A172 (cell line): ENCODE data around the gene STK17A. TPM values are rescaled to one million over a fixed set of nuclear protein-coding genes. Genes with fewer than 3 reads are reported as not detected.
A peak's percentile ranks its signal among the peaks of the same experiment; 100 is the strongest.

ENCODE experiments used
- DNase-seq: peaks from one replicate; pipeline ENCODE4 v3.0.0-alpha.2; 2015; ENCODE audit warnings: low spot score
- total RNA-seq: library from RNA; depleted of rRNA; stranded (reverse); fragments of >200 nt; shearing (Covaris generic); gene quantifications from 2 replicates; pipeline ENCODE4 v1.2.3, GENCODE V29; 2014; rRNA removed

The STK17A gene
- total RNA-seq, 1 experiment from 2014 or later: 97.8 TPM

- DNase-seq: peak; percentile 79
These were observed 76.0 kb downstream of the STK17A start for GRCh38 chr7:43658718-43659548.

- DNase-seq: no peak
These were observed 76.6 kb downstream of the STK17A start for GRCh38 chr7:43659549-43659896.

DNA sequence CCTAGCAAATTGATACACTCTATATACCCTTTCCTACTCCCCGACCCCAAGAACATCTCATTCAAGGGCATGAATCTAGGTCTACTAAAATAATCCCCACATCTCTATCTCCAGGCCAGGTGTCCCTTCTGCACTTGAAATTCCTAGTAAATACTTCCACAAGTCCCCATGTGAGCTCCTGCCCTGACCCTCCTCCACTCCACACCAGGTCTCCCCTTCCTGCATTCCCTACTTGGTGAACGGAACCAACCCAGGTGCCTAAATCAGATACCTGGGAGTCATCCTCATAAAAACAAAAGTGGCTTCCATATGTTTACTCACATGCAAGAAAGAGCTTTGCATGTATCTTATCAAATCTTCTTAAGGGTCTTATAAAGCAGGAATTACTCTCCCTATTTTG is 77.2 kb downstream of the STK17A start:
- DNase-seq: no peak

DNA sequence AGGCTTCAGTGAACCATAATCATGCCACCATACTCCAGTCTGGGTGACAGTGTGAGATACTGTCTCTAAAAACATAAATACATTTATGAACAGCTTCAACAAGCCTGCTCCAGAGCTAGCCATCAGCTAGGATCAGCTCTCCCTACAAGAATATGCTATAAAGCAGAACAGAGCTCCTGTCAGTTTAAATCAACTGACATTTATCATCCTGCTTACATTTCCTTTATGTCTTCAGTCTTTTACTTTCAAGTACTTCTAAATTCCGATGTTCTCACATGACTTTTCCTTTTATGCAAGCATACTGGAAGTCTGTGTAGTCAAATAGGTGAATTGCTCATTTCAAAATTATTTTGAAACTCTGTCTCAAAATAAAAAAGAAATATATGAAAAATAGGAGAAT is 81.8 kb downstream of the STK17A start:
- no peak for DNase-seq

DNA sequence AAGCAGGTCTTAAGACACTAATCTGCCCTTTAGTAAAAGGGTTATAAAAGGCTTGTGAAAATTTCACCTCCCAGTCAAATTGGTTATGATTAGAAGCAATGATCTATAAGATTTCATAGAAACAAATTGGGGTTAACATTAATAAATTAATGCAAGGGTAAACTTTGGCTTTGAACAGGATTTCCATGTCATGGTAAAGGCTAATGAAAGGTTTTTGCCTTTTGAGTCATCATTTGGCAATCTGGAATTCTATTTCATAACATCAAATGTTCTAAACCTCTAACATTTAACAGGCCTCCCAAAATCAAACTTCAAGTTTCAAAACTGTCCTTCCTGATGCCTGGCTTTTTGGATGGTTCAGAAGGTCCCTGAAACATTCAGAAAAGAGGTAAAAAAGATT is 84.0 kb downstream of the STK17A start:
- no peak for DNase-seq

- DNase-seq: no peak
These were observed 85.1 kb downstream of the STK17A start for GRCh38 chr7:43668035-43668434.

GRCh38 chr7:43669286-43670081 is 86.6 kb downstream of the STK17A start:
- DNase-seq: peak; percentile 42

GRCh38 chr7:43671521-43671920 is 88.6 kb downstream of the STK17A start:
- no peak for DNase-seq

- DNase-seq: peak; percentile 31
These were observed 90.5 kb downstream of the STK17A start for GRCh38 chr7:43673243-43673976.

DNA sequence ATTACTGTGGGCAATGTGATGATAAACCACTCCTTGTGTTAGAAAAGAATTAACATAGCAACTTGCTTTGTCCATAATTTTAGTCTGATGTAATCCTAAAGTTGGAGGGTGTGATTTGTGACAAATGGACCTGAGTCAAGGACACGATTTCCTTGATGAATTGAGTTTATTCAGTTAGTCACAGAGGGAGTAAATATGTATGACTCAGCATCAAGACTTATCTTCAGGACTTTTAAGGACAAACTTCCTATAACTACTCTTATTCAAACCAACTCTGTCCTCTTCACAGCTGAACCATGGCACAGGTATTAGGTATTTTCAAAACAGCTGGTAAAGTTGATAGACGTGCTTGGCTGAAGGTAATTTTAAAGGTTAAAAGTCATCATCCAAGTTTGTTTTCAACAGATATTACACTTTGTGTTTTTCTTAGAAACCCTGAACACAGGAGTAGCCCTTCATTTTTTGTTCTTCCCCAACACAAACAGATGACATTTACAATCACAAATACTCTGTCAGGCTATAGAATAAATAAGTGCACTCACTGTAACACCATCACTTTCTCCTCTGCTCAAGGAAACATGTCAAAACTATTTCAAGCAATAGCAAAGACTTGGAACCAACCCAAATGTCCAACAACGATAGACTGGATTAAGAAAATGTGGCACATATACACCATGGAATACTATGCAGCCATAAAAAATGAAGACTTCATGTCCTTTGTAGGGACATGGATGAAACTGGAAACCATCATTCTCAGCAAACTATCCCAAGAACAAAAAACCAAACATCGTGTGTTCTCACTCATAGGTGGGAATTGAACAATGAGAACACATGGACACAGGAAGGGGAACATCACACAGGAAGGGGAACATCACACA is 91.9 kb downstream of the STK17A start:
- DNase-seq: peak; percentile 97

Other genes with a start within 250 kb of the STK17A start
- gene COA1, start 146.4 kb downstream of the STK17A start, total RNA-seq: 87.5 and 154 TPM in 2 replicates
- gene BLVRA, start 175.6 kb downstream of the STK17A start, total RNA-seq: 129 and 138 TPM in 2 replicates